ENCODE results near the gene NR3C2.
"Not testable (repeated sequence)": the region's sequence is repeated elsewhere in the genome, so short reads cannot be mapped to it uniquely, and the experiment has no call there.

NR3C2 gene

GRCh38 chr4:148152868-148153625, 289.2 kb downstream of the NR3C2 start:
- no peak for DNase-seq

GRCh38 chr4:148151806-148152205, 290.4 kb downstream of the NR3C2 start:
- DNase-seq, result no peak

- no peak for DNase-seq
Measured at GRCh38 chr4:148145475-148145874, 296.7 kb downstream of the NR3C2 start.

GRCh38 chr4:148143174-148143573, 299.0 kb downstream of the NR3C2 start:
- DNase-seq, result no peak

- DNase-seq, result no peak
Measured at GRCh38 chr4:148141501-148141900, 300.7 kb downstream of the NR3C2 start.

GRCh38 chr4:148126825-148127224, 315.4 kb downstream of the NR3C2 start:
- DNase-seq, result no peak

- no peak for DNase-seq
Measured at GRCh38 chr4:148124512-148124911, 317.7 kb downstream of the NR3C2 start.

- not testable (repeated sequence) for DNase-seq
Measured at GRCh38 chr4:148123161-148123560, 319.1 kb downstream of the NR3C2 start.

GRCh38 chr4:148120216-148120615, 322.0 kb downstream of the NR3C2 start:
- DNase-seq, result no peak

- DNase-seq, result no peak
Measured at GRCh38 chr4:148118633-148119032, 323.6 kb downstream of the NR3C2 start.

- no peak for DNase-seq
Measured at GRCh38 chr4:148118179-148118578, 324.0 kb downstream of the NR3C2 start.

GRCh38 chr4:148116969-148117368, 325.2 kb downstream of the NR3C2 start:
- no peak for DNase-seq

- DNase-seq, result no peak
Measured at GRCh38 chr4:148116264-148116663, 325.9 kb downstream of the NR3C2 start.

- no peak for DNase-seq
Measured at GRCh38 chr4:148114436-148114835, 327.8 kb downstream of the NR3C2 start.

- no peak for DNase-seq
Measured at GRCh38 chr4:148112231-148112982, 329.8 kb downstream of the NR3C2 start.

GRCh38 chr4:148110169-148110568, 332.0 kb downstream of the NR3C2 start:
- DNase-seq, result no peak

GRCh38 chr4:148109216-148109615, 333.0 kb downstream of the NR3C2 start:
- no peak for DNase-seq

- no peak for DNase-seq
Measured at GRCh38 chr4:148108766-148109165, 333.4 kb downstream of the NR3C2 start.

GRCh38 chr4:148103597-148104355, 338.4 kb downstream of the NR3C2 start:
- no peak for DNase-seq

- no peak for DNase-seq
Measured at GRCh38 chr4:148101790-148102189, 340.4 kb downstream of the NR3C2 start.

- no peak for DNase-seq
Measured at GRCh38 chr4:148101235-148101634, 341.0 kb downstream of the NR3C2 start.

- no peak for DNase-seq
Measured at GRCh38 chr4:148097801-148098200, 344.4 kb downstream of the NR3C2 start.

GRCh38 chr4:148095346-148095923, 346.8 kb downstream of the NR3C2 start:
- no peak for DNase-seq

Data from stimulated activated CD4-positive, alpha-beta T cell treated with anti-CD3 and anti-CD28 coated beads, Interleukin-1b, Interleukin-23, amount 100 ng/mL, for 48 hours (primary cell).